Liver (tissue), 3 donors: ENCODE data around the gene HCN2.

Experiments used
- ATF3 ChIP-seq: IDR thresholded peaks from 2 replicates; pipeline ENCODE4 v1.6.1; 2016; ENCODE audit warnings: antibody characterized with exemption
- CTCF ChIP-seq: fragments of 150-350 bp; IDR thresholded peaks from 2 replicates; pipeline ENCODE4 v1.5.1; 2017; ENCODE audit warnings: improper control_type of control experiment, low read depth, low read length; ENCODE audit not compliant: missing input control
- EGR1 ChIP-seq, 2 donors: IDR thresholded peaks; 2 replicates each; pipeline ENCODE4 v1.6.1; 2016 to 2018; ENCODE audit warnings: antibody characterized with exemption in 2 of 2, low read depth in 2 of 2
- HNF4A ChIP-seq, 2 donors: conservative IDR thresholded peaks; 2 replicates each; pipeline ENCODE4 v1.6.1; 2016; ENCODE audit warnings: antibody characterized with exemption in 2 of 2, mild to moderate bottlenecking in 2 of 2
- JUND ChIP-seq, 2 donors: IDR thresholded peaks; 2 replicates each; pipeline ENCODE4 v1.6.1; 2016; ENCODE audit warnings: antibody characterized with exemption in 2 of 2
- MAX ChIP-seq: IDR thresholded peaks from 2 replicates; pipeline ENCODE4 v1.6.1; 2016; ENCODE audit warnings: antibody characterized with exemption
- RAD21 ChIP-seq, 2 donors: IDR thresholded peaks; 2 replicates each; pipeline ENCODE4 v1.6.1; 2016; ENCODE audit warnings: antibody characterized with exemption in 2 of 2, mild to moderate bottlenecking in 2 of 2
- REST ChIP-seq: IDR thresholded peaks from 2 replicates; pipeline ENCODE4 v1.6.1; 2016; ENCODE audit warnings: antibody characterized with exemption, mild to moderate bottlenecking
- SP1 ChIP-seq: IDR thresholded peaks from 2 replicates; pipeline ENCODE4 v1.6.1; 2018; ENCODE audit warnings: antibody characterized with exemption, mild to moderate bottlenecking
- TAF1 ChIP-seq: conservative IDR thresholded peaks from 2 replicates; pipeline ENCODE4 v1.6.1; 2016; ENCODE audit warnings: antibody characterized with exemption, mild to moderate bottlenecking
- YY1 ChIP-seq: IDR thresholded peaks from 2 replicates; pipeline ENCODE4 v1.6.1; 2016; ENCODE audit warnings: antibody characterized with exemption, mild to moderate bottlenecking
- donor health status: healthy.
- donor health status: healthy.

- TF ChIP-seq CTCF (no peak), MAX (no peak), EGR1 (IDR thresholded peaks at IDR 0.05; ENCODE audit: low read depth in 2 of 2) (no peak), TAF1 (no peak), YY1 (no peak), RAD21 (IDR thresholded peaks at IDR 0.05) (no peak), HNF4A (conservative IDR thresholded peaks at IDR 0.05) (no peak), JUND (IDR thresholded peaks at IDR 0.05) (no peak), REST (no peak), SP1 (no peak), ATF3 (no peak)
These were observed 23.3 kb downstream of the HCN2 start for GRCh38 chr19:612941-613340.
